ENCODE measurements around the gene GLRX2.
"Not testable (repeated sequence)": the region's sequence is repeated elsewhere in the genome, so short reads cannot be mapped to it uniquely, and the experiment has no call there.

The GLRX2 gene

DNA sequence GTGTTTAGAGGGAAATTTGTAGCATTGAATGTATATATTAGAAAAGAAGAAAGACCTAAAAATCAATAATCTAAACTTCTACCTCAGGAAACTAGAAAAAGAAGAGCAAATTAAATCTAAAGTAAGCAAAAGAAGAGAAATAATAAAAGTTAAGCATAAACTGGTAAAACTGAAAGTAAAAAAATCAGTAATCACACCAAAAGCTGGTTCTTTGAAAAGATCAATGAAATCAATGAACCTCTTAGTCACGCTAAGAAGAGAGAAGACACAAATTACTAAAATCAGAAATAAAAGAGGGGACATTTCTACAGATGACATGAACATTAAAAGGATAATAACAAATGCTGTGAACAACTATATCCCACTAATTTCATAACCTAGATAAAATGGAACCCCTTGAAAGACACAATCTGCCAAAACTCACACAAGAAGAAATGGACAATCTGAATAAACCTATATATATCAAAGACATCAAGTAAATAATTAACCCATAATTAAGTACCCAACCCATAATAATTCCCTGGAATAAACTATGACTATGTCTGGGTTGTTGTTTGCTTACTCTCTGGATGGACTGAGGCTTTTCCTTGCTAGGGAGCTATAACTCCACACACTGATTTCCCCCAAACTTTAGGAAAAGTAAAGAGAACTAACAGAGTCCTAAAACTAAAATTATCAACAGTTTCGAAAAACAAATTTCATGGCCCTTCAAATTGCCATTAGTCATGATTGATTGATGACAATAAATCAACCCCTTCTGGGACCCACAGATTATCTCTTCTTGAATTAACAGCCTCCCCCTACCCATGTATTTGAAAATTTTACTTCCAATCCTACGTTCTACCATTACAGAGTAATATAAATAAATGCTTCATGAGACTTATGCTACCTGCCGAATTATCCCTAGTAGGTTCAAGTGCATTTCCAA, 13.9 kb upstream of the GLRX2 start:
- Histone ChIP-seq H3K36me3 (ENCODE audit: insufficient read depth, low read length) (no peaks in the 10 kb centered on the region), H3K4me1 (ENCODE audit: insufficient read depth, low read length, severe bottlenecking) (peaks cover 20% of the 10 kb centered on the region), H3K27ac (ENCODE audit: low read depth, low read length, poor library complexity, severe bottlenecking) (no peak overlapping the region), H4K20me1 (ENCODE audit: insufficient read depth, low read length) (no peaks in the 10 kb centered on the region), H3K9me2 (ENCODE audit: low read depth, low read length) (no peaks in the 10 kb centered on the region), H3K9ac (ENCODE audit: low read length) (no peak overlapping the region), H3K79me2 (ENCODE audit: insufficient read depth, low read length) (peaks cover 16% of the 10 kb centered on the region), H3K9me3 (ENCODE audit: low read length) (no peaks in the 10 kb centered on the region), H2AFZ (ENCODE audit: low read length) (no peak overlapping the region), H3K27me3 (ENCODE audit: insufficient read depth, low read length) (no peaks in the 10 kb centered on the region), H3K4me2 (ENCODE audit: low read length) (no peak overlapping the region), H3F3A (ENCODE audit: insufficient read depth, low read length) (no peaks in the 10 kb centered on the region), H3K4me3 (ENCODE audit: low read depth, low read length, poor library complexity, severe bottlenecking) (no peak overlapping the region)
- no peak for TF ChIP-seq EZH2 (IDR thresholded peaks at IDR 0.05; ENCODE audit: borderline replicate concordance, low read length)

DNA sequence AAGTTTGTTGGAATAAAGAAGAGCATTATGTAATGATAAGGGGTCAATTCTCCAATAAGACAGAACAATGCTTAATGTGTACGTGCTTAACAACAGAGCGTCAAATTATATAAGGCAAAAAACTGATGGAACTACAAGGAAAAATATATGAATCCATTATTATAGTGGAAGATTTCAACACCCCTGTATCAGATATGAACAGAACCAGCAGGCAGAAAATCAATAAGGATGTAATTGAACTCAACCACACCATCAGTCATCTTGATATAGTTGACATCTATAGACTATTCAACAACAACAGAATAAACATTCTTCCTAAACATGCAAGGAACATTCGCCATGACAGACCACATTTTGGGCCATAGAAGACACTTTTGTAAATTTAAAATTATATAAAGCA, 13.0 kb upstream of the GLRX2 start:
- H3K9ac ChIP-seq (ENCODE audit: low read length), result no peak overlapping the region

DNA sequence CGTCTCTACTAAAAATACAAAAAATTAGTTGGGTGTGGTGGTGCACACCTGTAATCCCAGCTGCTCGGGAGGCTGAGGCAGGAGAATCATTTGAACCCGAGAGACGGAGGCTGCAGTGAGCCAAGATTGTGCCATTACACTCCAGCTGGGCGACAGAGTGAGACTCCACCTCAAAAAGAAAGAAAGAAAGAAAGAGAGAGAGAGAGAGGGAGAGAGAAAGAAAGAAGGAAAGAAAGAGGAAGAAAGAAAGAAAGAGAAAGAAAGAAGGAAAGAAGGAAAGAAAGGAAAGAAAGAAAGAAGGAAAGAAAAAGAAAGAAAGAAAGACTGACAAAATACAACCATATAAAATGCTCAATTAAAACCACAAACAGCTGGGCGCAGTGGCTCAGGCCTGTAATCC, 12.0 kb upstream of the GLRX2 start:
- H3K9ac ChIP-seq (ENCODE audit: low read length); H3K27me3 ChIP-seq (ENCODE audit: insufficient read depth, low read length); H3K36me3 ChIP-seq (ENCODE audit: insufficient read depth, low read length); H3K27ac ChIP-seq (ENCODE audit: low read depth, low read length, poor library complexity, severe bottlenecking); H3K4me2 ChIP-seq (ENCODE audit: low read length); H2AFZ ChIP-seq (ENCODE audit: low read length); H4K20me1 ChIP-seq (ENCODE audit: insufficient read depth, low read length); H3K9me3 ChIP-seq (ENCODE audit: low read length); H3K4me3 ChIP-seq (ENCODE audit: low read depth, low read length, poor library complexity, severe bottlenecking); H3K79me2 ChIP-seq (ENCODE audit: insufficient read depth, low read length); H3F3A ChIP-seq (ENCODE audit: insufficient read depth, low read length); H3K9me2 ChIP-seq (ENCODE audit: low read depth, low read length); H3K4me1 ChIP-seq (ENCODE audit: insufficient read depth, low read length, severe bottlenecking): not testable (repeated sequence)

More for the DNA sequence above, 13.0 kb upstream of the GLRX2 start:
- Histone ChIP-seq H3K27ac (ENCODE audit: low read depth, low read length, poor library complexity, severe bottlenecking) (no peak overlapping the region), H3K4me1 (ENCODE audit: insufficient read depth, low read length, severe bottlenecking) (peaks cover 11% of the 10 kb centered on the region), H3K4me2 (ENCODE audit: low read length) (no peak overlapping the region), H4K20me1 (ENCODE audit: insufficient read depth, low read length) (no peaks in the 10 kb centered on the region), H3K9me3 (ENCODE audit: low read length) (no peaks in the 10 kb centered on the region), H3K4me3 (ENCODE audit: low read depth, low read length, poor library complexity, severe bottlenecking) (no peak overlapping the region), H3K79me2 (ENCODE audit: insufficient read depth, low read length) (peaks cover 7% of the 10 kb centered on the region), H2AFZ (ENCODE audit: low read length) (no peak overlapping the region), H3K36me3 (ENCODE audit: insufficient read depth, low read length) (no peaks in the 10 kb centered on the region), H3K9me2 (ENCODE audit: low read depth, low read length) (no peaks in the 10 kb centered on the region), H3F3A (ENCODE audit: insufficient read depth, low read length) (no peaks in the 10 kb centered on the region), H3K27me3 (ENCODE audit: insufficient read depth, low read length) (no peaks in the 10 kb centered on the region)
- no peak for TF ChIP-seq EZH2 (IDR thresholded peaks at IDR 0.05; ENCODE audit: borderline replicate concordance, low read length)
- TF ChIP-seq, protein P1, sequence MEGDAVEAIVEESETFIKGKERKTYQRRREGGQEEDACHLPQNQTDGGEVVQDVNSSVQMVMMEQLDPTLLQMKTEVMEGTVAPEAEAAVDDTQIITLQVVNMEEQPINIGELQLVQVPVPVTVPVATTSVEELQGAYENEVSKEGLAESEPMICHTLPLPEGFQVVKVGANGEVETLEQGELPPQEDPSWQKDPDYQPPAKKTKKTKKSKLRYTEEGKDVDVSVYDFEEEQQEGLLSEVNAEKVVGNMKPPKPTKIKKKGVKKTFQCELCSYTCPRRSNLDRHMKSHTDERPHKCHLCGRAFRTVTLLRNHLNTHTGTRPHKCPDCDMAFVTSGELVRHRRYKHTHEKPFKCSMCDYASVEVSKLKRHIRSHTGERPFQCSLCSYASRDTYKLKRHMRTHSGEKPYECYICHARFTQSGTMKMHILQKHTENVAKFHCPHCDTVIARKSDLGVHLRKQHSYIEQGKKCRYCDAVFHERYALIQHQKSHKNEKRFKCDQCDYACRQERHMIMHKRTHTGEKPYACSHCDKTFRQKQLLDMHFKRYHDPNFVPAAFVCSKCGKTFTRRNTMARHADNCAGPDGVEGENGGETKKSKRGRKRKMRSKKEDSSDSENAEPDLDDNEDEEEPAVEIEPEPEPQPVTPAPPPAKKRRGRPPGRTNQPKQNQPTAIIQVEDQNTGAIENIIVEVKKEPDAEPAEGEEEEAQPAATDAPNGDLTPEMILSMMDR (IDR thresholded peaks at IDR 0.05; ENCODE audit: low read length), result no peak

DNA sequence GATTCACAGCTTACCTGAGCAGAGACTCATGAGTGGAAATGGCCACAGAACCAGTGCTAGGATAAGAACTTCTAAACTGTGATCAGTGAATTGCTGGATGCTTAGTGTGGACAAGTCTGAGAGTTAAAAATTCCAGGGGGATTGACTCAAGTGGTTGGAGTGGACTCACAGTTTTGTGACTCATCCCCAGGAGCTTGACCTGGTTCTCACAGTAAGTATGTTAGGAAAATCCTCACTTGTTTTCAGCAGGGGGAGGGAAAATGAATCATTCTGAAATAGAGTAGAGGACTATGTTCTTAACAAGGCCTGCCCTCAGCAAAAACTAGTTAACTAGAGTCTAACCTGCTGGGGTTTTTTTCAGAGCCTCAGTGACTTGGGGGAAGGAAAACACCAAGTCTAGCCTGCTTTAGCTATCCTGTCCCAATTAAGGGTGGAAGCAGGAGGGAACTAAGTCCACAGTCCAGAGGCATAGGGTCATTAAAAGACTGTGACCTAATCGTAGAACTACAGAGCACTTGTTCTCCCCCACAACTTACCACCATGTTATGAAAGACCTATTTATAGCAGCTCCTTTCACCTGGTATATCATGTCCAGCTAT, 10.5 kb upstream of the GLRX2 start:
- Histone ChIP-seq H3K9me3 (ENCODE audit: low read length) (no peaks in the 10 kb centered on the region), H3K27ac (ENCODE audit: low read depth, low read length, poor library complexity, severe bottlenecking) (no peak overlapping the region), H3K9ac (ENCODE audit: low read length) (no peak overlapping the region), H3K36me3 (ENCODE audit: insufficient read depth, low read length) (no peaks in the 10 kb centered on the region), H3K4me1 (ENCODE audit: insufficient read depth, low read length, severe bottlenecking) (peaks cover 9% of the 10 kb centered on the region), H3K27me3 (ENCODE audit: insufficient read depth, low read length) (no peaks in the 10 kb centered on the region), H3K9me2 (ENCODE audit: low read depth, low read length) (no peaks in the 10 kb centered on the region), H3K4me3 (ENCODE audit: low read depth, low read length, poor library complexity, severe bottlenecking) (no peak overlapping the region), H3K4me2 (ENCODE audit: low read length) (no peak overlapping the region), H4K20me1 (ENCODE audit: insufficient read depth, low read length) (no peaks in the 10 kb centered on the region), H3K79me2 (ENCODE audit: insufficient read depth, low read length) (no peaks in the 10 kb centered on the region), H2AFZ (ENCODE audit: low read length) (no peak overlapping the region), H3F3A (ENCODE audit: insufficient read depth, low read length) (no peaks in the 10 kb centered on the region)
- TF ChIP-seq, protein P1 (IDR thresholded peaks at IDR 0.05; ENCODE audit: low read length), result no peak
- TF ChIP-seq EZH2 (IDR thresholded peaks at IDR 0.05; ENCODE audit: borderline replicate concordance, low read length), result no peak

Data from OCI-LY1 (cell line).